ENCODE measurements around the gene CBX4. TPM values are rescaled to one million over a fixed set of nuclear protein-coding genes. Genes with fewer than 3 reads are reported as not detected.

Gene CBX4
- total and polyA plus RNA-seq, 2 of the 13 experiments (the other 11 are each of a cell fraction or from before 2014, with no cell fraction given), result 25.8 to 50.8 TPM

DNA sequence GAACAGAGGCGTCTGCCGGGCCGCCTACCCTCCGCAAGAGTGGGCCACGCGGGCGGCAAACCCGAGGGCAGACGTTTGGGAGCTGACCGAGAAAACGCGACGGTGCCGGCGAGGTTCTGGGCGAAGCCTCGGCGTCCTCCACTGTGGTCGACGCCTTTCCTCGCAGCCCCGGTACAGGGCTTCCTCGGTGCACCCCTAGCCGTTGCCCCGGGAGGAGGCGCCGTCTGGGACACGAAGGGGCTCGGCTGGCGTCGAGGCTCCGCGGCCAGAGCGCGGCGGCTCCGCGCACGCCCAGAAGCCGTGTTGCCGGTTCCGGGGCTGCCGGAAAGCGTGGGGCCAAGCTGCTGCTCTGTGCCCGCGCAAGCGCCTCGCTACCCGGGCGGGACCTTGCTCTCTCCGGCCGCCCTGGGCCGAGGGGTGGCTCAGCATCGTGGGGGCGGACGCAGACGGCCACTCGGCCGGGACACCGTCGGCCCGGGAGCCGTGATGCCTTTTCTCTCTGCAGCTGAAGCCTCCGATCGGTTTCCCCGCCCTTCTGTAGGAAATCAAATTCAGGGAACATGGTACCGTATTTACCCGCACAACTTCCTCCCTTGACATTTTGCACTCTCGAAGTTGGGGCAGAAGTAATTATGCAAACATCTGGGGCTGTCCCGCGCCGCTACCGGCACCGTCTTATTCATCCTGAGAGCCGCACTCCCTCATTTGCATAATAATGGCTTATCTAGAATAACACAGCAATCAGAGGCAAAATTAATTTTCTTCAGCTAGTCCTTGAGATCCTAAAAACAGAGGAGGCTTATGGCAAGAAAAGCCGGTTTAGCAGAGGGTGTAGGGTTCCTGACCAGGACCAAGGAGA is 35.0 kb downstream of the CBX4 start (continued):
- TF ChIP-seq, protein P1, sequence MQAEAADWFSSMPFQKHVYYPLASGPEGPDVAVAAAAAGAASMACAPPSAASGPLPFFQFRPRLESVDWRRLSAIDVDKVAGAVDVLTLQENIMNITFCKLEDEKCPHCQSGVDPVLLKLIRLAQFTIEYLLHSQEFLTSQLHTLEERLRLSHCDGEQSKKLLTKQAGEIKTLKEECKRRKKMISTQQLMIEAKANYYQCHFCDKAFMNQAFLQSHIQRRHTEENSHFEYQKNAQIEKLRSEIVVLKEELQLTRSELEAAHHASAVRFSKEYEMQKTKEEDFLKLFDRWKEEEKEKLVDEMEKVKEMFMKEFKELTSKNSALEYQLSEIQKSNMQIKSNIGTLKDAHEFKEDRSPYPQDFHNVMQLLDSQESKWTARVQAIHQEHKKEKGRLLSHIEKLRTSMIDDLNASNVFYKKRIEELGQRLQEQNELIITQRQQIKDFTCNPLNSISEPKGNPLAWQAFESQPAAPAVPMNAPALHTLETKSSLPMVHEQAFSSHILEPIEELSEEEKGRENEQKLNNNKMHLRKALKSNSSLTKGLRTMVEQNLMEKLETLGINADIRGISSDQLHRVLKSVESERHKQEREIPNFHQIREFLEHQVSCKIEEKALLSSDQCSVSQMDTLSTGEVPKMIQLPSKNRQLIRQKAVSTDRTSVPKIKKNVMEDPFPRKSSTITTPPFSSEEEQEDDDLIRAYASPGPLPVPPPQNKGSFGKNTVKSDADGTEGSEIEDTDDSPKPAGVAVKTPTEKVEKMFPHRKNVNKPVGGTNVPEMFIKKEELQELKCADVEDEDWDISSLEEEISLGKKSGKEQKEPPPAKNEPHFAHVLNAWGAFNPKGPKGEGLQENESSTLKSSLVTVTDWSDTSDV (CRISPR knock-in tag; IDR thresholded peaks at IDR 0.05), result peak; percentile 85; the same call in 1 of the 2 replicates
- TF ChIP-seq ATAD3A (CRISPR knock-in tag; IDR thresholded peaks at IDR 0.05) (0 out of 2 replicates have a peak, but pooled peaks have one; percentile 23), THYN1 (CRISPR knock-in tag; IDR thresholded peaks at IDR 0.05; ENCODE audit: borderline replicate concordance, low read depth) (no peak), SMARCC2 (IDR thresholded peaks at IDR 0.05) (no peak)
- TF ChIP-seq, protein P2, sequence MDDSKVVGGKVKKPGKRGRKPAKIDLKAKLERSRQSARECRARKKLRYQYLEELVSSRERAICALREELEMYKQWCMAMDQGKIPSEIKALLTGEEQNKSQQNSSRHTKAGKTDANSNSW (CRISPR knock-in tag; IDR thresholded peaks at IDR 0.05; ENCODE audit: borderline replicate concordance), result peak; percentile 18; the same call in 1 of the 2 replicates
- TF ChIP-seq, protein P3, sequence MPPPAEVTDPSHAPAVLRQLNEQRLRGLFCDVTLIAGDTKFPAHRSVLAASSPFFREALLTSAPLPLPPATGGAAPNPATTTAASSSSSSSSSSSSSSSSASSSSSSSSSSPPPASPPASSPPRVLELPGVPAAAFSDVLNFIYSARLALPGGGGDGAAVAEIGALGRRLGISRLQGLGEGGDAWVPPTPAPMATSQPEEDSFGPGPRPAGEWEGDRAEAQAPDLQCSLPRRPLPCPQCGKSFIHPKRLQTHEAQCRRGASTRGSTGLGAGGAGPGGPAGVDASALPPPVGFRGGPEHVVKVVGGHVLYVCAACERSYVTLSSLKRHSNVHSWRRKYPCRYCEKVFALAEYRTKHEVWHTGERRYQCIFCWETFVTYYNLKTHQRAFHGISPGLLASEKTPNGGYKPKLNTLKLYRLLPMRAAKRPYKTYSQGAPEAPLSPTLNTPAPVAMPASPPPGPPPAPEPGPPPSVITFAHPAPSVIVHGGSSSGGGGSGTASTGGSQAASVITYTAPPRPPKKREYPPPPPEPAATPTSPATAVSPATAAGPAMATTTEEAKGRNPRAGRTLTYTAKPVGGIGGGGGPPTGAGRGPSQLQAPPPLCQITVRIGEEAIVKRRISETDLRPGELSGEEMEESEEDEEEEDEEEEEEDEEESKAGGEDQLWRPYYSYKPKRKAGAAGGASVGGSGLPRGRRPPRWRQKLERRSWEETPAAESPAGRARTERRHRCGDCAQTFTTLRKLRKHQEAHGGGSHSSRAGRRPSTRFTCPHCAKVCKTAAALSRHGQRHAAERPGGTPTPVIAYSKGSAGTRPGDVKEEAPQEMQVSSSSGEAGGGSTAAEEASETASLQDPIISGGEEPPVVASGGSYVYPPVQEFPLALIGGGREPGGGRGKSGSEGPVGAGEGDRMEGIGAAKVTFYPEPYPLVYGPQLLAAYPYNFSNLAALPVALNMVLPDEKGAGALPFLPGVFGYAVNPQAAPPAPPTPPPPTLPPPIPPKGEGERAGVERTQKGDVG (CRISPR knock-in tag; IDR thresholded peaks at IDR 0.05; ENCODE audit: borderline replicate concordance), result 0 out of 2 replicates have a peak, but pooled peaks have one; percentile 16
